ENCODE data around the gene SERF1B.
"Not testable (repeated sequence)": the region's sequence is repeated elsewhere in the genome, so short reads cannot be mapped to it uniquely, and the experiment has no call there.

SERF1B gene

GRCh38 chr5:70088907-70089464 is 63.9 kb downstream of the SERF1B start:
- H3K9ac ChIP-seq (ENCODE audit: low read length in 2 of 2); H3K4me1 ChIP-seq (ENCODE audit: control insufficient read depth, insufficient read depth, low read length); H3K27ac ChIP-seq (ENCODE audit: low read length); H3K27me3 ChIP-seq (ENCODE audit: control insufficient read depth in 1 of 2, insufficient read depth in 2 of 2, low read length in 2 of 2); H3K36me3 ChIP-seq (ENCODE audit: control insufficient read depth in 2 of 2, insufficient read depth in 2 of 2, low read length in 2 of 2); H3K9me3 ChIP-seq (ENCODE audit: control insufficient read depth in 2 of 2, low read length in 2 of 2); H3K4me3 ChIP-seq (ENCODE audit: low read length in 2 of 2): not testable (repeated sequence)

- not testable (repeated sequence) for H3K9me3 ChIP-seq (ENCODE audit: control insufficient read depth in 2 of 2, low read length in 2 of 2); H3K27ac ChIP-seq (ENCODE audit: low read length); H3K4me1 ChIP-seq (ENCODE audit: control insufficient read depth, insufficient read depth, low read length); H3K27me3 ChIP-seq (ENCODE audit: control insufficient read depth in 1 of 2, insufficient read depth in 2 of 2, low read length in 2 of 2); H3K9ac ChIP-seq (ENCODE audit: low read length in 2 of 2); H3K36me3 ChIP-seq (ENCODE audit: control insufficient read depth in 2 of 2, insufficient read depth in 2 of 2, low read length in 2 of 2); H3K4me3 ChIP-seq (ENCODE audit: low read length in 2 of 2)
Measured at GRCh38 chr5:70091776-70092175, 66.7 kb downstream of the SERF1B start.

Data from stomach smooth muscle (tissue), 2 donors.